Measurements from ENCODE around the gene GPR37L1.

DNA sequence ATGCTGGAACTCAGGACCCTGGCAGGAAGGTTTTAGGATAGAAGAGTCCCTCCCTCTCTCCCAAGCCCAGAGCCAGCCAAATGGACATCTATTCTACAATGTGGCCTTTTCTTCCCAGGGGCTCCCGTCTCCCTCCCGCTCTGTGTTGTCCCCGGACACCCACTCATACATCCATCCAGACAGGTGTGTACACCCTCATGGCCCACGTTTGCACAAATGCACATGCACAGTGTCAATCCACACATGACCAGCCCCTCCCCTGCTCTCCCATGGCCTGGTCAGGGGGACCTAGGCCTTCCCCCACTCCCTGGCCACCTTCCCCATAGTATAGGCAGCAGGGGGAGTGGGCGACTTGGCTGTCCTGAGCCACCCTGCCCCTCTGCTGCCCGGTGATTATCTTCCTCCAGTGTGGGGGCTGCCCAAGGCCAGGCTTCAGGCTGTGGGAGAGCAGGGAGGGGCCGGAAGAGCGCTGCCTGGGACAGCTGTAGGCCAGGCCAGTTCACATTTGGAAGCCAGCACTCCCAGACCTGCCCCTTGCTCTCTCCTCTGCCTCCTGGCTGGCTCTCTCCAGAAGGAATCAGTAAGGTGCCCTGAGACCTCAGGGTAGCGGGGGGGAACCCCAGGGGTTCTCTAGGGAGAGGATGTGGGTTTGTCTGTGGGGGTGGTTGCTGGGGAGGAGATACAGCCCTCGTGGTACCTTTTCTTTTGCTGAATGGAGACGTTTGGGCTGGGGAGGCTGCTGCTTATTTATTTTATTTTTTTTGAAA is 41.7 kb downstream of the GPR37L1 start:
- TF ChIP-seq CTCF (IDR thresholded peaks at IDR 0.05): no peak
- TF ChIP-seq POLR2A (IDR thresholded peaks at IDR 0.05): no peak

Measured in esophagus squamous epithelium (tissue), 4 donors.